HG03135 (cell line): ENCODE results near the gene PDE9A.

Experiments used
- ATAC-seq: cut with Tn5 transposase; IDR thresholded peaks from one replicate; pipeline ENCODE4 v1.9.1; 2021; ENCODE audit warnings: mild to moderate bottlenecking, moderate library complexity; ENCODE audit not compliant: unreplicated experiment

PDE9A gene

DNA sequence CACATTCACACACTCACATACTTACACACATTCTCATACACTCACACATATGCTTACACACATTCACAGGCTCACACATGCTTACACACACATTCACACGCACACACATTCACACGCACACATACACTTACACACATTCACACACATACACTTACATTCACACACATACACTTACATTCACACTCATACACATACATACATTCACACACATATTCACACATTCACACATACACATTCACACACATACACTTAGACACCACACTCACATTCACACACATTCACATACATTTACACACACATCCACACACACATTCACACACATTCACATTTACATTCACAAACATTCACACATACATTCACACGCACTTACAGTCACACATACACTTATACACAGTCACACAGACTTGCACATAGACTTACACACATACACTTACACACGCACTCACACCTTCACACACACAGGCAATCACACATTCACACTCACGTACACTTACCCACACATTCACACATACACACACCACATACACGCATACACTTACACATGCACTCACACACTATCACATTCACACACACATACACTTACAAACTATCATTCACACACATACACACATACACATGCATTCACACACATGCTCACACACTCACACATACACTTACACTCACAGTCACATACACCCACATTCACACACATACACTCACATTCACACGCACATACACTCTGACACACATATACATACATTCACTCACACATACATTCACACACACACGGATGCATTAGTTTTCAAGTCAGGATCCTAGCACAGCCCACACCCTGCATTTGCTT, 16.8 kb downstream of the PDE9A start:
- no peak for ATAC-seq

DNA sequence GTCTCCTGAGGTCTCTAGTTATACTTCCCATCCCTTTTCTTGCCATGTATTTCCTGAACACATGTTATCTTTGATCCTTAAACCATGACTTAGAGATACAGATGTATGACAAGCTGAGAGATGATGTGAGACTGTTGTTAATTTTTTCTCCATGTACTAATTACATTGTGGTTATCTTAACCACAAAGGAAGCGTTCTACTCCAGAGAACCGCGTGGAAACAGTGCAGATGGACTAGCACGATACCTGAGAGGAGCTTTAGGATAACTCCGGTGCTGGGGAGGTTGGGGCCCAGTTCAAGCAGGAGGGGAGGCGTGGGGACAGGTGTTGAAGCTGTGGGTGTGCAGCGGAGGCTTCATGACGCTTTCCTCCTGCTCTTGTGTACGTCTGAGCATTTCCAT, 17.5 kb downstream of the PDE9A start:
- no peak for ATAC-seq

DNA sequence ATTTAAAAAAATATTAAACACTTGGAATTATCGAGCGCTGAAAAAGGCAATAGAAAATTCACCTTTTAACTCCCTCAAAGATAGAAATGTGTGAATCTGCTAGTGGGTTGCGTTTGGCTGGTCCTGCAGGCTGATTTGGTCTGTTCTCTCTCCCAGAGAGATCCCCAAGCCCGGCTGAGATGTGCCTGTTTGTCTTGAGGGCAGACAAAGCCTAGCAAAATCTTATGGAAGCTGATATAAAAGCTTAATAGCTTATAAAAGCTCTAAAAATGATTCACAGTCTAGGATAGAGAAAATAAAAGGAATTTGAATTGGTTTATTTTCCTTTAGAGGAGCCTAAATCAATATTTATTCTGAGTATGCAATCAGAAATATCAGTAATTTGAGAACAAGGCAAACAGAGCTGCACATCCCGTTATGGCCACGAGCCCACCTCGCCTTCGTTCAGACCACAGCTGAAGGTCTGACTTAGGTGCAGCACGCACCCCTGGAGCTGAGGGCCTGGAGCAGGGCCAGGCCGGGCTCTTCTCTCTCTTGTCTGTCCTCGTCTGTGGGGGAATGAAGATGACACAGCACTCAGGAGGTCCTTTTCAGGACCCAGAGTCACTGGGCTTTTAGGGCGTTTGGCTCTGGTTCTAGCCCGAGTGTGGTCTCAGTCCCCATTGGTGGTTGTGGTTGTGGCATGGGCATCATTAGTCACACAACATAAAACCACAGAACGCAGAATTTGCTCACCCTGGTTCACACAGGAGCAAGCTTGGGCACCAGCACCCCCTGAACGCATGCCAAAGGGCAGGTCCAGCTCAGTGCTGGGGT, 18.6 kb downstream of the PDE9A start:
- ATAC-seq, result no peak

DNA sequence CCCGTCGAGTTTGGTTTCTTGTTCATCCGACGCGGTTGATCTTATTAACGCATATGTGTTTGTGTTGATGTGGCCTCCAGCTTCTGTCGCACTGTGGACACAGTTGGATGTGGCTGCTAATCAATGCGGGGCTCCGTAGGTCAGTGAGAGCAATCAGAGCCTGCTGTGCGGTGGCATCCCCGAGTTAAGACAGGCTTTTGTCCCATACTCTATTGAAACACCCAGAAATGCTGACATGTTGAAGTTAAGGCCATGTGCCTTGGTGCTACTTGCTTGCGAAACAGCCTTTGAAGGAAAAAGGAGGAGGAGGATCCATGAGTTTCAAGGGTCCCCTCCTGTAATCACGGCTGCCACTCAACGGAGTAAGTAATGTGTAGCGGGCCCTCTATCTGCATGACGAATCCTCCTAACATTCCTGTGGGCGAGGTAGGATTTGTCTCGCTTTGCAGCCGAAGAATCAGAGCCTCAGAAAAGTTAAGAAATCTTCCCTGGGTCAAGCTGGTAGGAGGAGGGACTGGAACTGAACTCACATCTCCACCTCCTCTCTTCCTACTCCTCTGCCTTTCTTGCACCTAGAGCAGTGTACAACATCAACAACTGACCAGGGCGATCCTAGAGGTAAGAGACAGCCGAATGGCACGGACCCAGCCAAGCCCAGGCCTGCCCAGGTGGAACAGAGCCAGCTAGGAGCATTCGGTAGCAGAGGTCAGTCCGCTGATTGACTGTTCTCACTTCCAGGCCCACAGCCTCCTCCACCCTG, 19.5 kb downstream of the PDE9A start:
- ATAC-seq, result no peak

DNA sequence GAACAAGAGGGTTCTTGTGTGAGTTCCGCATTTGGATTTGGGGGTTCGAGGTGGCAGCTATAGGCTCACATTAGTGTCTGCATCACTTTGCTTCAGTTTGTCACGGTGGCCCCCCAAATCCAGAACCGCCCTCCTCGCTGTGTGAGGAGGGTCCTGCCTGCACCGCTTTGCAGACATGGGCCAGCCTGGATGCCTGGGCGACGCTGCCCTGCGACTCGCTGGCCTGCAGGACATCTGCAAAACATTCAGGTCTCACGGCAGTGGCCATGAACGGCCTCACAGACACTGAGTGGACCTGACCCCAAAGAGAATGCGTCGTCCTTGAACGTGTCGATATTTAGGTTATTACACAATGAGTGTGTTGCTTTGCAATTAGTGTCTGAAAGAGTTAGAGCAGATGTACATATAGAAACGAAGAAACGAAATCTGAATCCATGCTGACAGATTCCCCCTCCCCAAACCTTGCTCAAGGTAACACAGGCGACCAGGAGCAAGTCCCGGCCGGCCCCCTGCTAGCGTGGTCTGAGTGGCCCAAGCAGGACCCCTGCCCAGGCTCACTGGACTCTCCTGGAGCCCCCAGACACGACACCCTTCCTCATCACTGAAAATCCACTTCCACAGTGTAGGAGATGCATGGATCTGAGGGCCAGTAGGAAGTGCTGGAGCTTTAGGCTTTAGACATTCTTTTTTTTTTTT, 20.4 kb downstream of the PDE9A start:
- no peak for ATAC-seq

DNA sequence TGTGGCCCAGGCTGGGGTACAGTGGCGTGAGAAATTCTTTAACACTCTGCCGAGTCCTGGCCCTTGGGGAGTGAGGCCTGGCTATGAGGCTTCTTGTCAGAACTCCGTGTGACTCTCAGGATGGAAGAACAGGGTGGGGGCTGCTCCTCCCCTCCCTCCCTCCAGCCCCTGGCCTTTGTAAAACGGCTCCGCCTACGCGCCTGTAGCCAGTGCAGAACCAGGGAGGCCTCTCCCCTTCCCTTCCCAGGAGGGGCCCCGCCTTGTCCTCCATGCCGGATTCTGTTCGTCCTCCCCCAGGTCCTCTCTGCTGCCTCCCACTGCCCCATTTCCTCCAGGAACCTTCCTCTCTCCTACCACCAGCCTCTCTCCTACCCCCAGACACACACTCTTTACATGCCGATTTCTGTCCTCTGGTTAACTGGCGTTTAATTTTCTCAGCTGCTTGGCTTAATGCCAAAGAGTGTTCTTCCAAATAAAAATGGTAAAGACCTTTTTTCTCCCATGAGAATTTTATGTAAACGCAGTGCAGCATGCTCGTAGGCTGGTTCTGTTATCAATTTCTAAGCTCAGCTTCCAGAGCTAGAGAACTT, 21.0 kb downstream of the PDE9A start:
- ATAC-seq, result no peak

DNA sequence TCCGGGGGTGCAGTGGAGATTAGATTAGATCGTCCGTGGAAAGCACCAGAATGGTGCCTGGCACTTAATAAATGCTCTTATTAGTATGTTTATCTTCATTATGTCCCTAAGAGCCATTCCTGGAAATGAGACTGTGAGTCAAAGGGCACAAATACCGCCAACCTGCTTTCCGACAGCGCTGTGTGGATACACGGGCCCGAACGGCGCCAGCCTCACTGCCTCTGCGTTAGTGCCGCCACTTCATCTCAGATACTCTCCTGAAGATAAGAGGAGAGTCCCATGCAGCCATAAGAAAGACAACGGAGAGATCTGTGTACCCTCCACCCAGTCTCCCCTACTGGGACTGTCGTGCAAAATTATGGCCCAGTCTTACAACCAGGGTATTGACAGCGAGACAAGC, 22.0 kb downstream of the PDE9A start:
- no peak for ATAC-seq

DNA sequence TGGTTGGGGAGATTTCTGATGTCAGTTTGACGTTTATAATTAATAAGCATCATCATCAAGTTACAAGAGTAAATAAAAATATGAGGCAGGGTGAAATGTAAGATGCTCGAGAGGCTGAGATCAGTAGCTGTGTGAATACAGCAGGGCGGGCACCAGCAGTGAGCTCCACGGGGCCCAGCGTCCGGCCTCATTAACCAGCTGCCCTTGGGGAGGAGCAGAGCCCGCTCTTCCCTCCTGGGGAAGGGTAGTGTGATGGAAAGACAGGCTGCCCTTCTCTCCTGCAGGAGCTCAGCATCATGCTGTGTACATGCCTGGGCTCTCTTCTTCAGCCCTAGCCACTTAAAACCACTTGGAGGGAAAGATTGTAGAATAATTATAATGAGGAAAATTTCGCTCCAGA, 23.4 kb downstream of the PDE9A start:
- no peak for ATAC-seq

DNA sequence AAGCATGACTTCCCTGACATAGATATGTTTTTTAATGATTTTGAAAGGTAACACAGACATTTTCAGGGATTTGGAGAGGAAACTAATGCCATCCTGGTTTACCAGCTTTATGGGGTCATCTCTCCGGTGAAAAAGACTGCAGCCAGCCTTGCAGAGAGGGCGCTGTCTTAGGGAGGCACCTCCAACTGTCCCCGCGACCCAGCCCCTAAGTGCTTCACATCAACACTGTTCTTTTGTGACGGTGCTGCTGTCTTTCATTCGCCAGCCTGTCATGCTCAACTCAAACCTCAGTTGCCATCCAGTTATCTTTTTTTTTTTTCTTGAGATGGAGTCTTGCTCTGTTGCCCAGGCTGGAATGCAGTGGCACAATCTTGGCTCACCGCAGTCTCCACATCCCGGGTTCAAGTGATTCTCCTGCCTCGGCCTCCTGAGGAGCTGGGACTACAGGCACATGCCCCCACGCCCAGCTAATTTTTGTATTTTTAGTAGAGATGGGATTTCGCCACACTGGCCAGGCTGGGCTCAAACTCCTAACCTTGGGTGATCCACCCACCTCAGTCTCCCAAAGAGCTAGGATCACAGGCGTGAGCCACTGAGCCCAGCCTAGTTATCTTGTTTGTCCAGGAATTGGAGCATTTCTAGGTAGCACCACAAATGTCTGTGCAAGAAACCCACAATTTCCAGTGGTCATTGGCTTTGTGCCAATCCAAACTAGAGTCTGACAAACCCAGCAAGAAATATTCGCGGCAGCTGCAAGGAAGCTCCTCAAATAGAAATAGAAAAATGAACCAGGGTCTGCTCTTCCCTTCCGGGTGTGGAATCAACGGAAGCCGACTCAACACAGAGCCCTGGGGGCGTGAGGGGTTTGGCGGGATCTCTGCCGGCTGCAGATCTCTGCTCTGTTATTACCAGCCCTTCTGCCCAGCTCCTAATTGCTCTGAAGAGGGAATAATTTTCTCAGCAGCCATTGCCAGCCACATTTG, 24.2 kb downstream of the PDE9A start:
- ATAC-seq, result no peak

DNA sequence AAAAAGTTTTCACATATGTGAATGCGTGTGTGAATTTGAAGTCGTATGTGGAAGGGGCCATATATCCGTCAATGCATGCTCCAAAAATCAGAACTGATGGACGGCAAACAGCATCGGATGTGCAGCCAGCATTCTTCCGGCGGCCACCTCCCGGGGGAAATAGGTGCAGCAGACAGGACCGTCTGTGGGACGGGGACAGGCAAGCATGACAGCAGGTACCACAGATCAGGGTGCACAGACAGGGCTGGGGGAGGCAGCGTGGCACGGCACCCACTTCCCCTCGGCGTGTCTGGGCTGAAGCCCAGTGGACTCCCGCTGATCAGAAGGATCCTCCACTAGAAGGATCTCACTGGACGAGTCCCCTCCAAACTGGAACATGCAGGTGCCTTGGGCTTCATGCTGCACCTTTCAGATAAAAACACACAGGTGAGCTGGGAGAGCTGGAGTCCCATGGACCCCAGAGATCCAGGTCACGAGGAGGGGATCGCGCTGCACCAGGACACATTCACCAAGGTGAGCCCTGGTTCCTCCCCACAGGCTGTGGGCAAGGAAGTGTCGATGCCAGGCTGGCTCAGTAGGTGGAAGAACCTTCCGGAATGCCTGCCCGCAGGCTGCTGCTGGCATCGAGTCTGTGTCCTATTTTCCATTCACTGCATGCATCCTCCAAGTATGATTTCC, 25.3 kb downstream of the PDE9A start:
- ATAC-seq, result no peak

DNA sequence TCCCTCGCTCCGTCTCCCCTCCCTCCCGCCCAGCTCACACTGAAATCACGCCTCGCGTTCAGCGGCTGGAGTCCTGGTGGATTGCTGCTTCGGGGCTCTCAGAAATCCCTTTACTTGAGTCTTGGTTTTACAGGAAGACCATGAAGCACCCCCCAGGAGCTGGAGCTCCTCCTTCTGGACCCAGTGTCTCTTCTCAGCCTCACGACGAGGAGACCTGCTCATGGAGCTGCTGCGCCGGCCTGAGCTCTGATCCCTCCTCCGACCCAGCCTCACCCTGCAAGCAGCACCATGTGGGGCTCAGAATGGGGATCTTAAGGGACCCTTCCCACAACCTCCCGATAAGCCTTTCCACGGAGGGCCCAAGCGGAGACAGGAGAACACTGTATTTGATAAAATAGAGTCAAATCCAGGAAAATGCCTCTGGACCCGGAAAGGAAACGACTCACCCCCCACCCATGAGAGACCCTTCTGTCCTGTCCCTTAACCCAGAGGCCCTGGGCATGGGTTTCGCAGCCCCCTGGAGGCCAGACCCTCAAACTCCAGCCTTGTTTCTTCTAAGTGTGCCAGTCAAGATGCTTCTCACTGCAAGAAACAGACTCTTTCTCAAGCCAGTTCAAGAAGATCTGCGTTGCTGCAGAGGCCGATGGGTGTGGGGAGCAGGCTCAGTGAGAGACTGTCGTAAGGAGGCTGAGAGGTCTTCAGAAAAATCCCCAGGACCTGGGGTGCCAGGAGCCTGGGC, 26.1 kb downstream of the PDE9A start:
- ATAC-seq, result no peak

DNA sequence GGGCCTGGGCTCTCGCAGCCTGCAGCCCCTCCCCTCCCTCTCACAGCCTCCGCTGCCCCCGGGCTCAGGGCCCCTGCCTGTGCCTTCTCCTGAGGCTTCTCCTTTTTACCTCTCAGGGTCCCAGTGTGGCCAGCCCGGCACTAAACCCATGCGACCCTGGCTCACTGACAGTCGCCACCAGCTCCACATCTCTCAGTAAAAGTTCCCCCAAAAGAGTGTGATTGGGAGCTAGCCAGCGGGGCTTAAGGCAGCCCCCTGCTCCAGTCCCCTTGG, 26.6 kb downstream of the PDE9A start:
- ATAC-seq, result no peak

DNA sequence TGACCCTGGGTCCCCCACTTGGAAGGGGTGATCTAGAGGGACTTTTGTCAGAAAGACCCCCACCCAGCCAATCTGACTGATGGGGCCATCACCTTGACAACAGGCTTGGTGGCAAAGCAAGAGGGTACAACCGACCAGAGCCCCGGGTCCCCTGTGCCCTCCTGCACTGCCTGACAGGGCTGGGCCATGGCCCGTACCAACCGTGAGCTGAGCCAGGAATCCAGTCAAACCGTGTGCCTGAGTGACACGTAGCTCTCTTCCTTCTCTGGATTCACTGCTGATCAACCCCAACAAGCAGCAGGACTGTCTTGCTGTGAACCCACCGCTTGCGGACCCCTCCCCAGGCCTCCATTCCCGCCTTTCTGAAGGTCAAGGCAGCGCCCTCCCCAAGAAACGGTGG, 27.0 kb downstream of the PDE9A start:
- ATAC-seq, result no peak

DNA sequence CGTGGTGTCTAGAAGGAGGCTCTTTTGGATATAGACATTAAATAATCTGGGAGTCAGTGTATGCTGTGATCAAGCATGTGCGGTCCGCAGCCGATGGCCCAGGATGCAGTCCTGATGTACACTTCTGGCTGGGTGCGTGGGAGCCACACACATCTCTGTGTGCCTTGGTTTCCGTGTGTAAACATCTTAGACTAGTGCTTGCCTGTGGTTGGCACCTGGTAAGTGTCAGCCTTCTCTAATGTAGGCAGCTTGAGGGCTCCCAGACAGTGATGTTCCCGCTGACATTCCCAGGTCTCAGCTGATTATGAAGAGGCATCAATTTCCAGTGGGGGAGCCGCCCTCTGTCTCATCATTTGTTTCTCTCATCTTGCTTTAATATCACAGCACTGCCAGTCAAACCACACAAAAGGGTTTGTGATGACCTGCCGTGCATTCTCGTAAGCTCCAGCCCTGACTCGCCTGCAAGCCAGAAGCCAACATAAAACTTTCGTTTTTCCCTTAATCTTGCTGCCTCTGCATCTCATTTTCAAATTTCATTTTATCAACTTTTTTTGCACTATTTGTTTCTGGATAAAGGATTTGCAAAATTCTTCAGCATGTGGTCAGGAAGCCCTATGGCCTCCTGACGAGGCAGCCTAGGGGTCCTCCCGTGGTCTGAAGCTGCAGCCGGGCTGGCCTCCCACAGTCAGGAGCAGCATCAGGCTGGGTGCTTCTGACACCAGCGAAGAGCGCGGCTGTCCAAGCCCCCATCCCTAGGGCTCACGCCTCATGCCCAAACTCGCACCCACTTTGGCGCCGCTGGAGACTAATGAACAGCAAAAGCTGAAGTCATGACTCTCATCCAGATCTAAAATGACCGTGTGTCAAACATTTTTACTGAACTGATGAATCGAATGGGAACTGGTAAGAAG, 28.1 kb downstream of the PDE9A start:
- no peak for ATAC-seq

DNA sequence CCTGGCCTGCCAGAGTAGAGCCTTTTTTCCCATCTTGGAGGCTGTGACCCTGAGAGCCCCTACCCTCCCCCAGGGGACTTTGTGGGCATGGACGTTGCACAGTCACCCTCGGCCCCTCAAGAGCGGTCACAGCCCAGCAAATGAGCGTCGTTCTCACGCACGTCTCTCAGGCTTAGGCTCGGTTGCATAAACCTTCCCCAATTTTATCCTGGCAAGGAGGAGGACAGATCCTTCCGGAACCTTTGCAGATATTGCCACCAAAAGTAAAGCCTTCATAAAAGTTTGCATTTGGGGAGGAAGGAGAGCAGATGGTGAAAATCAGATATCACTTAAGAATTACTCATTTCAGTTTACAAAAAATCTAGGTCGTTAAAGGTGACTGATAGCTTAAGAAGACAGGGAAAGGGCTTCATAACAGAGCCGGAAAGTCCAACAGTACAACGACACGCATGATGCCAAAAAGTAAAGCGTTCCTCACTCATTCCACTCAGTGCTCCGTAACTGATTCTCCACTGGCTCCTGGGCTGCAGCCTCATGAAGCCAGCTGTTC, 29.3 kb downstream of the PDE9A start:
- ATAC-seq, result no peak

DNA sequence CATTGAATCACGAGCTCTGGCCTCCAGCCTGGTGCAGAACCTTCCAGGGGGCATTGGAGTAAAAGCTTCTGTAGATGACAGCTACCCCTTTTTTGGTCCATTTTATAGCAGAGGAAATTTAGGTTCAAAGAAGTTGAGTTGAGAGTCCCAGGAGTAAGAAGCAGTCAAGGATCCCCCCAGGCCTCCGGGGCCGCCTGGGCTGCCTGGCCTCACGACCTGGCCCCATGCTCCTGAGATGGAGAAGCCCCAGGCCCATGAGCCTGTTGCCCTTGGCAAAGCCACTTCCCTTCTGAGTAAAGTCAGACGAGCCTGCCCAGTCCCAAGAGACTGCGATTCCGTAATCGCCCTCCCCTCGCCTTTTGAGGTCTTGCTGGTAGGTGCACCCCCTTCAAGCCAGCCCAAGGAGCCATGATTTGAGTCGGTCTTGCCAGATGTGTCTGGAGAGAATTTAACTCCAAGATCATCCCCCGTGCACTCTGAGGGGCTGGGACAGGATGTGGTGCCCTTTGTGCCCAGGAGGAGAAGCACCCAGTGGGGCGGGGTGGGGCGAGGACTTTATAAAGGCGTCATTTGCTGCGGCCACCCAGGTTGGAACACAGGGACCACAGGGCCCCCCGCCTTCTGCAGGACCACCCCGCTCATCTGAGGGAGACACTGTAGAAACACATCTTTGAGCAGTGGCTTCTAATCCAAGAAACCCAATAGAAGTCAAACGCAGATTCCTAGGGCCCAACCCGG, 30.1 kb downstream of the PDE9A start:
- no peak for ATAC-seq
